ENCODE data around the gene TMEM250.
"Not testable (repeated sequence)": the region's sequence is repeated elsewhere in the genome, so short reads cannot be mapped to it uniquely, and the experiment has no call there.

Gene TMEM250, protein sequence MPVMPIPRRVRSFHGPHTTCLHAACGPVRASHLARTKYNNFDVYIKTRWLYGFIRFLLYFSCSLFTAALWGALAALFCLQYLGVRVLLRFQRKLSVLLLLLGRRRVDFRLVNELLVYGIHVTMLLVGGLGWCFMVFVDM

DNA sequence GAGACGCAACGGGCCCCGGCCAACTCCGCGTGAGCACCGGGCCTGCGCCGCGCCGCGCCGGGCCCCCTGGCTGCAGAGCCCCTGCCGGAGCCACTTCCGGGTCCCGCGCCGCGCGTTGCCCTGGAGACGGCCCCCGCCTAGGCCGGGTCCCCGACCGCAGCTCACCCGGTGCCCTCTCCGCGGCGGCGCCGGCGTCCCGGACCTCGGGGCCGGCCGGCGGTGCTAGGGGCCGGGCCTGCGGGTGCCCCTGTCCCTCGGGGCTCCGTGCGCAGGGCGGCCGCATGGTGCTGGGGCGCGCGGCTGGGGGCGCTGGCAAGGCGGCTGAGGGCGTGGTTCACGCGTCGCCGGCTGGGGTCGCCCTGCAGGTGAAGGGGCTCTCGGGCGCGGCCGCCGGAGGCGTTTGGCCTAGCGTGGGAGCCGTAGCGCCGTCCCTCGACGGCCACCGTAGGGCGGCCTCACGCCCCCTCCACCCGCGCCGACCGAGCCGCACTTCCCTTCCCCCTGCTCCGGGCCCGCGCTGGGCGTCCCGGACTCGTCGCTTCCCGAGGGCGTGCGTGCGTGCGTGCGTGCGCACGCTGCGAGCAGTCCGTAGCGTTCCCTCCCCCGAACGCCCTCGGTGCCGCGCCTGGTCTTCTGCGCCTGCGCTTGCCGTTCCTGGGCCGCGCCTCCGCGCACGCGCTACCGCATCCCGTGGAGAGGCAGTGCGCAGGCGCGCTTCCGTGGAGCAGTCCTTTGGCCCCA is at the start of gene TMEM250:
Gene TMEM250, minus strand, starts transcription at position 556 of the 741 bp plus-strand sequence. CDS start 1,975 bp downstream, outside the sequence.
- DNase-seq (ENCODE audit: low spot score), result peak; percentile 95

DNA sequence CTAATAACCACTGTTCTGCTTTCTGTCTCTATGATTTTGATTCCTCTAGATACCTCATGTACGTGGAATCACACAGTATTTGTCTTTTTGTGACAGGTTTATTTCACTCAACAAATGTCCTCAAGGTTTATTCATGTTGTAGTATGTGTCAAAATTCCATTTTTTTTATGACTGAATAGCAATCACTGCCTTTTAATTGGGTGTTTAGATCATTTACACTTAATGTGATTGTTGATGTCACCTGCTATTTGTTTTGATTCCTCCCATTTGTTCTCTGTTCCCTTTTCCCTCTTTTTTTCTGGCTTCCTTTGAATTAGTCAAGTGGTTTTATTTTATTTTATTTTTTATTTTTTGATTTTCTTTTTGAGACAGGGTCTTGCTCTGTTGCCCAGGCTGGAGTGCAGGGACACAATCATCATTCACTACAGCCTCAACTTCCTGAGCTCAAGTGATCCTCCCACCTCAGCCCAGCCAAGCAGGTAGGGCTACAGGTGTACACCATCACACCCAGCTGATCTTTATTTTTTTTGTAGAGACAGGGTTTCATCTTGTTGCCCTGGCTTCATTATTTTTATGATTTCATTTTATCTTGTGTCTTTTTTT is 44.7 kb upstream of the TMEM250 start:
- no peak for DNase-seq (ENCODE audit: low spot score)

DNA sequence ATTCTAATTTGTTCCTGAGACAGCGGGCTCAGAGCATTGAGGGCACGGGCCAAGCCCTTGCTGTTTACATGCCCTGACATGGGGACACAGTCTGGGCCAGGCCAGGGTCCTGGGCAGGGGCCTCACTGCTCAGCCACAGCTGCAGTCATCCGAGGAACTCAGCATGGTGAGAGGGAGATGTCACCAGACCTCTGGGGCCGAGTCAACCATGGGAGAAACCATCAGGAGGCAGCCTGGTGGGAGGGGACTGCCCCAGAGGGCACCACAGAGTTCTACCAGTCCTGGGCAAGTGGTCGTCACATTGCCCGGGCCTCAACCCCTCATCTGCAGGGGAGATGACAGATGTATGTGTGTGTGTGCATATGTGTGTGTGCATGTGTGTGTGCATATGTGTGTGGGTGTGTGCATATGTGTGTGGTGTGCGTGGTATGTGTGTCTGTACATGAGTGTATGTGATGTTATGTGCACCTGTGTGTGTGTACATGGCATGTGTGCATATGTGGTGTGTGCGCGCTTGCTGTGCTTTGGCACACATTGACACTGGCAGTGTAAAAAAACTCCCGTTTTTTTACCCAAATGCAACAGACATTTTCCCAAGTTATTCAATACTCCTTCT is 42.4 kb upstream of the TMEM250 start:
- DNase-seq (ENCODE audit: low spot score), result no peak

DNA sequence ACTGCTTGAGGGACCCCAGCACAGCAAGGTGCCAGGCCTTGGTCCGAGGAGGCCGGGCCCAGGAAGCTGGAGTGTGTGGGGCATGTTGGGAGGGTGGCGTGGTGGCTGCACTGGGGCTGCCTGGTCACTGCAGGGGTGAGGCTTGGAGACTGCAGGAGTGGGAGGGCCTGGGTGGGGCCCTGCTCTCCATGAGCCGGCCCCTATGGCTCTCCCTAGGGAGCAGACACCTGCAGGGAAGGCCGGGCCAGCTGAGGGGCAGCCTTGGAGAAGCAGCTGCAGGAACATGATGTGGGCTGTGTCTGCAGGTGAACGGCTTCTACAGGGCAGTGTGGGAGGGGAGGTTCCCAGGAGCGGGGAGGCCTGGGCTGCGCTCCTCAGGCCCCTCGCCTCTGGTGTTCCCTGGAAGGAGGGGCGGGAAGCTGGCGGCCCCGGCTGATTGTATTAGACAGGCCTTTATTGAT is 41.7 kb upstream of the TMEM250 start:
- DNase-seq (ENCODE audit: low spot score), result no peak

DNA sequence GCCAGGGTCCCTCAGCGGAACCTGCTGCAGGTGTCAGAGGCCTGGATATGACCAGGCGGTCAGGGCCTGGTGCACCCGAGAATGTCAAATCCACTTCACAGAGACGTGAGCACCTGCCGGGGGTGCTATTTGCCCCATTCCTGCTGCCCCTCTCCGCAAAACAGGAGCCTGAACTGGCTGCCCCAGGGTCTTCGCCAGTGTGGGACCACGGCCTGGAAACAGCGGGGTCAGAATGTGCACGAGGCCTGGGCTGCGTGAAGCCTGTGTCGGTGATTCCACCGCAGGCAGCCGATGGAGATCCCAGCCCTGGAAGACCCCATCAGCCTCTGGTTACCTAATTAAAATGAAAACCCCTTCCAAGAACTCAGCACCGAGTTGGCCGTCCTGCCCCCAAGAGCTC is 41.2 kb upstream of the TMEM250 start:
- no peak for DNase-seq (ENCODE audit: low spot score)

DNA sequence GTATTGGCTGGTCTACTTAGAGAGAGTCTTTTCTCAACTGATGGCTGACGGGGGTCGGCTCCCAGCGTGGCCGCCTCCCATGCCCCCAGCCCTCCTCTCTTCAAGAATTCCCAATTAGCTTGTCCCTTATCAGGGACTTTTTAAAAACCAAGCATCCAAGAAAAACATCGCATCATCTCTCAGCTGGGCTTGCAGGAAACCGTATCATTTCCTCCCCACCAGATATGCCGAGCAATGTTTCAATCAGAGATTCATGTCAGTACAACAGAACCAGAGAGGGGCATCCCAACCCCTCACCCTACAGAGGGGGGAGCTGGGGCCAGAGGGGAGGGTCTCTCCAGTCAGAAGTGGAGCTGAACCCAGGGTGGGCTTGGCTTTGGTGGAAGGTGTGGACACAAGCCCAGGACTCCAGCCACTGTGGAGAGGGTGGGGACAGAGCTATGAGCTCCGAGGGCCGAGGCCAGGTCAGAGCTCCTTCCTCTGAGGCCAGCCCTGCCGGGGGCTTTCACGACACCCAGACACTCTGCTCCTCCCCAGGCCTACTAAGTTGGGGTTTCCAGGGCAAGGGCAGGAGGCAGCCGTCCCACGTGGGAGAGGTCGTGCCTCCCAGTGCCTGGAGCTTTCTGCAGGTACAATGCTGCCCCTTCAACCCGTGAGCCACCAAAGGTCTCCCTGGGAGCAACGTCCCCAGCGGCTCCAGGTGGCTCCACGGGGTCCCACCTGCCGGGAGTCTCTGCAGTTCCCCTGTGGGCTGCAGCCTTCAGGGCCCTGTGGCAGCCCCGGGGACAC is 39.0 kb upstream of the TMEM250 start:
- DNase-seq (ENCODE audit: low spot score), result no peak

DNA sequence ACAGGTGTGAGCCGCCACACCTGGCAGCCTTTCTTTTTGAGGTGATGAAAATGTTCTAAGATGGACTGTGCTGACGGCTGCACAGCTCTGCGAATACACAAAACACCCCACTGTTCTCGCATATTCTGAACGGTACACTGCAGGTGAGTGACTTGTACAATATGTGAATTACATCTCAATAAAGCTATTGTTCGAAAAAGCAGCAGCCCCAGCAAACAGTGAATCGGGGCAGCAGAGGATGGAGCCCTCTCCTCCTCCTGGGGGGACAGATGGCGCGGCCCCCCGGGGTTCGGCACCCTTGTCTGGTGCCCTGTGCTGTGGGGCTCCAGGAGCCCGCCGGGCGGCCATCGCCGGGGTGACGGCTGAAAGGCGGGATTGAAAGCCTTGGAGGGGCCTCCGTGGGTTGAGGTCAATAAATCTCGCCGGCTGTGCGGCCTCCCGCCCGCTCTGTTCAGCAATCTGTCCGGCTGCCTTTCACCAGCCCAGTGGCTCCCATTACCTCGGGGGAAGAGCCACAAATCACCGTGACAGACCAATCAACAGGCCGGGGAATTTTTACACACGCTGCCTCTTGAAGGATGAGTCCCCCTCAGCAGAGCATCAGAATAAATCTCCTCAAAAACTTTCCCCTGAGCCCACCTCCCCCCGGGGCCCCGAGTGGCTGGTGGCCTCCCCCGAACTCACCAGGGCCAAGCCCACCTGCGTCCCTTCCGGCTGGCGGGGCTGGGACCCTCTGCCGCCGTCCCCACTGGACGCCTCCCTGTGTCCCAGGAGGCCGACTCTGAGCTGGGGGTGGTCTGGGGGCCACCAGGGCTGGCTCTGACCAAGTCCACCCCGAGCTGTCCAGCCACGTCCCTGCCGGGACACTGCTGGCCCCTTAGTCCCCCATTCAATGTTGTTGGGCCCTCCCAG is 37.8 kb upstream of the TMEM250 start:
- DNase-seq (ENCODE audit: low spot score), result no peak

DNA sequence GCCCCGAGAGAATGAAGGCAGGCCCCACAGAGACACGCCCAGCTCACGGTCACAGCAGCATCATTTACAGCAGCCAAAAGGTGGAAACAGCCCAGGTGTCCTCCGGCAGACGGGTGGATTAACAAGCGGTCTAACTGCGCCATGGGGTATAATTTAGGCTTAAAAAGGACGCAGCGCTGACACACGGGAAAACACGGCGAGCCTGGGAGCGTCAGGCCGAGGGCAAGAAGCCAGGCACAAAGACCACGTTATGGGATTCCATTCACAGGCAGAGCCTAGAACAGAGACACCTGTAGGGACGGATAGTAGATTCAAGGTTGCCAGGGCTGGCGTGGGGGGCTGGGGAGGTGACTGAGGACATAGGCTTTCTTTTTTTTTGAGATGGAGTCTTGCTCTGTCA is 36.9 kb upstream of the TMEM250 start:
- DNase-seq (ENCODE audit: low spot score), result no peak

DNA sequence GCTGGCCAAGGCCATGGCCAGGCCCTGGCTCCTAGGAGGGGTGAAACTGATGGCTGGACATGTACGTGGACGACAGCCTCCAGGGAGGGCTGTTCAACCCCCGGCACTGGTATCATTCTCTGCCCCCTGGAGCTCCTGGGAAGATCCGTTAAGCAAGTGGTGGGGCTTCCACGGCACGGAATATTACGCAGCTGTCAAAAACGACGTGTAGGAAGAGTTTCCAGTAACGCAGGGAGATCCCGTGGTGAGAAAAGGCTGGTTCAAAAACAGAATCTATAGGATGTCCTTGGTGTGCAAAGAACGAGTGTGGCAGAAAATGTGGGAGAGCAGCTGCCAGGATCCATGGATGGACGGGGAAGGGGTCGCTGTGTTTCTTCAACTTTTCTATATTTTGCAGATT is 36.3 kb upstream of the TMEM250 start:
- no peak for DNase-seq (ENCODE audit: low spot score)

DNA sequence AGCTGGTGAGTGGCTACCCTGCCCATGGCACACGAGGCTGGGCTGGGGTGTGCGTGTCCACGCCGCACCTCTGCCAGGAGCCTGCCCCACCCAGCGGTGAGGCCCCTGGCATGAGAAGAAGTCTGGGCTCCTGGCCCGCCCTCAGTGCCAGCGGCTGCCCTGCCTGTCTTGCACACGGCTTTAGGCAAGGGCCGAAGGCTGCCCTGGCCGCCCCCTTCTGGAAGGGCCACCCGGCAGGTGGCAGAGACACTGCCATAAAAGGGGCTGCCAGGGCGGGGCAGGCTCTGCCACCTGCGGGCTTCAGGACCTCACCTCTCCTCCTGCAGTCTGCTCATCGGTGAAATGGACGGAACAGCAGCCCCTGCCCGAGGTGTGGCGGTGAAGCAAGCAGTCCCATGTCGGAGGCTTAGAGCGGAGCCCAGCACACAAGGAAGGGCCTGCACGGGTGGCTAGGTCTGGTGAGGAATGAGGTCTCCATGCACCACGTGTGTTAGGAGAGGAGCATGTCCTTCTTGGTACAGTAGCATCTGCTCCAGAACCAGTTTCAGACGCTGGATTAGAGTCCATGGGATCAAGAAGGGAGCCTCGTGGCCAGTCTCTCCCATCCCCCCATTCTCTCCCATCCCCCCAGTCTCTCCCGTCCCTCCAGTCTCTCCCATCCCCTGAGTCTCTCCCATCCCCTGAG is 34.8 kb upstream of the TMEM250 start:
- DNase-seq (ENCODE audit: low spot score), result no peak

DNA sequence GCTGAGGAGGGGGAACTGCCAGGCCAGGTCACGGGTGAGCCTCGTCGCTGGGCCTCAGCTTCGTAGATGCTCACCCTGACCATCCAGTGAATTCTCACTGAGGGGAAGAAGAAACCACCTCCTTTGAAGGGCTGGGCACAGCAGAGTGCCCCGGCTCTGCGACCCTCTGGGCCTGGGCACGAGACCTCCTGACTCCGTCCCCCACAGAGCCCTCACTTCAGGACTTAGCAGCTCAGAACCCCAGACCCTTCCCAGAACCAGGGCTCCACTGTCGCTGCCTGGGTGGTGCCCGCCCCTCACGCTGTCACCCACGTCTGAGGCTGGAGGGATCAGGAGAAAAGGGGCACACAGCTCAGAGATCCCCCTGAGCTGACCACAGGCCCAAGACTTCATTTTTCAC is 34.3 kb upstream of the TMEM250 start:
- DNase-seq (ENCODE audit: low spot score), result no peak

DNA sequence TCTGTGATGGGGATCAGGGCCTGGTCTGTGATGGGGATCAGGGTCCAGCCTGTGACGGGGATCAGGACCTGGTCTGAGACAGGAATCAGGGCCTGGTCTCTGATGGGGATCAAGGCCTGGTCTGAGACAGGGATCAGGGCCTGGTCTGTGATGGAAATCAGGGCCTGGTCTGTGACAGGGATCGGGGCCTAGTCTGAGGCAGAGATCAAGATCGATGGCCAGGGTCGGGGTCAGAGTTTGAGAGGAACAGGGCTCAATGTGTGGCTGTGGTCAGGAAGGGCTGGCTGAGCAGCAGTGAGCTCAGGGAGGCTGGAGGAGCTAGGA is 33.8 kb upstream of the TMEM250 start:
- no peak for DNase-seq (ENCODE audit: low spot score)

DNA sequence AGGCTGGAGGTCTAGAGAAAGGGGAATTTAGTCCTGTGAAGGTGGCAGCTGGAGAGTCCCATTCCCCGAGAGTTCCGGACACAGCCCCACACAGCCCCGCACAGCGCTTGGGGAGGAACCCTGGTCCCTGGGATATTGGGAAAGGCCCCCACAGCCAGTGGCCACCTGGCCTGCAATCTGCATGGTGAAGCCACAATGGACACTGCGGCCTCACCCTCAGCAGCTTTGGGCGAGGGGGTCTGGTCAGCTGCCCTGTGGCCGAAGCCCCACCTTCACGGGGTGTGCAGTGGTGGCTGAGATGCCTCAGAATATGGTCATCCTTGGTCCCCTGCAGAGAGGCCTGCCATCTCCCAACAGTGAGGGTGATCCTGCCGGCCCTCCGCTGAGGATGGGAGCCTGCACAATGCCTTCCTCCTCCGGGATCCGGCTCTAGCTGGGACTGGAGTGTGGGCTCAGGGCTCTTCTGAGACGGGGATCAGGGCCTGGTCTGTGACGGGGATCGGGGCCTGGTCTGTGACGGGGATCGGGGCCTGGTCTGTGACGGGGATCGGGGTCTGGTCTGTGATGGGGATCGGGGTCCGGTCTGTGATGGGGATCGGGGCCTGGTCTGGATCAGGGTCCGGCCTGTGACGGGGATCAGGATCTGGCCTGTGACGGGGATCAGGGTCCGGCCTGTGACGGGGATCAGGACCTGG is 33.3 kb upstream of the TMEM250 start:
- DNase-seq (ENCODE audit: low spot score), result no peak

DNA sequence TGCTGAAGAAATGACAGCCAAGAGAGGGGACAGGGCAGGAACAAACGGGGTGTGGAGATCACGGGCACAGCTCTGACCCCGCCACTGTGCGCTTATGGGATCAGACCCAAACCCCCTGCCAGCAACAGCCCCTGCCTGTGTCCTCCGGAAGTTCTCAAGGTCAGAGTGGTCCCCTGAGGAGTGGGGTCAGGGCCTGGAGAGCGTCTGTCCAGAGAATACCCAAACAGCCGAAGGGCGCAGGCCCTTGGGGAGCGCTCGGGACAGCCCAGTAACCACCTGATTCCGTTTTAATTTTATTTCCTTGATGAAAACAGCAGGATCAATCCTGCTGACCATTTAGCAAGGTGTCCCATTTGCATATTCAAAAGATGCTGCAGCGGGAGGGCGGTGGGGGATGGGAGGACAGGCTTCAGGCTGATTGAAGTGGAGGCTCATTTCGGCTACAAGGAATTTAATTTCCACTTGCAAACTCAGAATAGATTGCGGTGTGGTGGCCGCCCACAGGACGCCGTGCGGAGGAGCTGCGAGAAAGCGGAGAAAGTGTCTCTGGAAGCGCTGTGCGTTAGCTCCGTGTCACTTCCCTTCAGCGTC is 32.6 kb upstream of the TMEM250 start:
- no peak for DNase-seq (ENCODE audit: low spot score)

DNA sequence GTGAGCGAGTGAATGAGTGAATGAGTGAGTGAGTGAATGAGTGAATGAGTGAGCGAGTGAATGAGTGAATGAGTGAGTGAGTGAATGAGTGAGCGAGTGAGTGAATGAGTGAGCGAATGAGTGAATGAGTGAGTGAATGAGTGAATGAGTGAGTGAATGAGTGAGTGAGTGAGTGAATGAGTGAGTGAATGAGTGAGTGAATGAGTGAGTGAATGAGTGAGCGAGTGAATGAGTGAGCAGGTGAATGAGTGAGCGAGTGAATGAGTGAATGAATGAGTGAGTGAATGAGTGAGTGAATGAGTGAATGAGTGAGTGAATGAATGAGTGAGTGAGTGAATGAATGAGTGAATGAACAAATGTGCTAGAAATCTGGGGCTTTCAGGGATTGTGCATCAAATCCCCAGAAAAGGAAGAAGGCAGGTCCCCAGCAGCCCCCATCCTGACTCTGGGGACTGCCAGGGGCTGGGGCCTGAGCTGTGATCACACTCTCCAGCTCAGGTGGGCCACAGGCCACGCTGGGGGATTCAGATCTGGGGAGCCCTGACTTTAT is 32.1 kb upstream of the TMEM250 start:
- not testable (repeated sequence) for DNase-seq (ENCODE audit: low spot score)

DNA sequence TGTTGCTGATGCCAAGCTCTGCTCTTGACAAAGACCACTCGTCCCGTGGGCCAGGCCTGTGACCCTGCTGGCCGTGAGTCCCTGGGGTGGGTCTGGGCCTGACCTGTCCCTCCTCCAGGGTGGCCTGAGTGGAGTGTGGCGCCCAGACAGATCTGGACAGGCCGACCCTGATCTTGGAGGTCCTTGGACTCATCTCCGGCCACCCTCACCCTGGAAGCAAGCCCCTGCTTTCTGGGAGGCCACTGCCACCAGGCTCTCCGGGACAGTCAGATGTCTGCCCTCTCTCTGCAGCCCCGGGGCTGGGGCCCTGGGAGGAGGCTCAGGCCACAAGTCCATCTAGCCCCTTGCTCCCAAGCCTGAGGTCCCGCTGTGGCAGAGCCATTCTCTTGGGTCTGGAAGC is 31.2 kb upstream of the TMEM250 start:
- no peak for DNase-seq (ENCODE audit: low spot score)

DNA sequence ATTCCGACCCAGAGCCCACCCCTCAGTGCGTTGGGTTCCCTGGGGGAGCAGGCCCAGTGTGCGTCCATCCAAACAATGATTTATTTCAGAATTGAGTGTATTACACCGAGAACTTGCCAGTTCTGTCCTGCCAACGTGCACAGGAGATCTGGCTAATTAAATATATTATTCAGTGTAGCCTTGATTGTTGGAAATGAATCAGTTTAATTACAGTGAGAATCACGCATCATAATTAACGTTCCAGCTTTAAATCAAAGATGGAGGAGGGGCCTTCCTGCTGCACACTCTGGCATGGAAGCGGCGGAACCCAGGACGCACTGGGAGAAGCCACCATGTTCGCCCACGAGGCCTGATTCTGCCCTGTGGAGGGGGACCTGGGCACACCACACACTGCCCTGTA is 30.7 kb upstream of the TMEM250 start:
- no peak for DNase-seq (ENCODE audit: low spot score)

DNA sequence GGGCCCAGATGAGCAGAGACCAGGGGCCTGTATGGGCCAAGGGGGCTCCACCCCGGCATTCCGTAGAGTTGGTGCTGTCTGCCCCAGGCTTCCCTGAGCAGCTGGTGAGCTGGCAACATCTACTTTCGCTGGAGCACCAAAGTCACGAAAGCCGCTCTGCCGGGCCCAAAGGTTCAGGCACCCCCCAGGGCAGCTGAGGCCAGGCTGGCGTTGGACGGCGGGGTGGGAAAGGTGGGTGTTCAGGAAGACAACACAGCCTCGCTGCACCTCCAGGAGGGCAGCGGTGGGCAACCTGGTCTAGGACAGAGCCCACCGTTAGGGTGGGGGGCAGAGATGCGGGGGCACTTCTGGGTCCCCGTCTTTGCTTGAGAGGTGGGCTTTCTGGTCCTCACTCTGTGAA is 30.1 kb upstream of the TMEM250 start:
- DNase-seq (ENCODE audit: low spot score), result no peak

All from CD4-positive, alpha-beta T cell treated with Interleukin-2 at 100 ng/mL for 4 hours (primary cell).